Kidney (tissue), 14 donors: ENCODE data around the gene VGLL4. TPM values are rescaled to one million over a fixed set of nuclear protein-coding genes. Genes with fewer than 3 reads are reported as not detected.
A peak's percentile ranks its signal among the peaks of the same experiment; 100 is the strongest.

ENCODE experiments used
- DNase-seq, 5 donors: peaks; one replicate each; pipeline ENCODE4 v3.0.0-alpha.2; 2013 to 2020
- FAIRE-seq: peaks from 2 replicates; lab custom pipeline; 2012; peaks lifted over from hg19 to GRCh38; lab: Jason Lieb, UNC
- H3K27ac ChIP-seq, 2 donors: one replicate each; pipeline ENCODE4 v1.7.0; 2013; ENCODE audit warnings: low read depth in 2 of 2, low read length in 2 of 2, inconsistent platforms in 1 of 2
- H3K27me3 ChIP-seq: one replicate; pipeline ENCODE4 v1.7.1; 2013; ENCODE audit warnings: low read length, inconsistent platforms; ENCODE audit not compliant: control insufficient read depth, insufficient read depth
- H3K36me3 ChIP-seq, 3 donors: one replicate each; pipeline versions ENCODE4 v1.7.0 to v1.7.1; 2013; ENCODE audit warnings: low read length in 3 of 3, control low read depth in 1 of 3, inconsistent platforms in 1 of 3; ENCODE audit not compliant: insufficient read depth in 3 of 3, control insufficient read depth in 2 of 3
- H3K4me1 ChIP-seq, 3 donors: one replicate each; pipeline versions ENCODE4 v1.7.0 to v1.7.1; 2013; ENCODE audit warnings: low read length in 3 of 3, inconsistent platforms in 1 of 3, low read depth in 1 of 3; ENCODE audit not compliant: control insufficient read depth in 2 of 3, insufficient read depth in 2 of 3
- H3K4me3 ChIP-seq, 3 donors: one replicate each; pipeline versions ENCODE4 v1.7.0 to v1.8.1; 2013; ENCODE audit warnings: low read length in 3 of 3, control low read depth in 1 of 3, inconsistent platforms in 1 of 3
- H3K9ac ChIP-seq, 3 donors: one replicate each; pipeline versions ENCODE4 v1.7.0 to v1.7.1; 2013; ENCODE audit warnings: low read length in 3 of 3, control low read depth in 1 of 3, inconsistent platforms in 1 of 3
- H3K9me3 ChIP-seq, 3 donors: one replicate each; pipeline versions ENCODE4 v1.7.0 to v1.7.1; 2013; ENCODE audit warnings: low read length in 3 of 3, control low read depth in 1 of 3, inconsistent platforms in 1 of 3; ENCODE audit not compliant: control insufficient read depth in 2 of 3, insufficient read depth in 1 of 3
- intact Hi-C: fragments of 100-400 bp; cut with DNase I; formaldehyde crosslinking; loops from one replicate; pipeline ENCODE4 v1.11.1; 2022
- polyA plus RNA-seq: library from polyadenylated mRNA; stranded (reverse); fragments of 350-450 nt; fragmentation: Illumina TruSeq; extraction: RNeasy Lipid Tissue Mini Kit (QIAGEN cat#74804); gene quantifications from one replicate; pipeline ENCODE4 v1.2.3, GENCODE V29; 2014; ENCODE audit warnings: low read depth, low replicate concordance; ENCODE audit not compliant: insufficient read depth
- total RNA-seq: library from RNA; stranded (reverse); fragmentation: NEBNext Ultra II Directional; extraction: Animal tissue kit (Norgen Biotek cat#: 25700); gene quantifications from one replicate; pipeline ENCODE4 v1.2.1, GENCODE V29; 2021
- TF ChIP-seq, protein P1 (sequence below): IDR thresholded peaks from 3 replicates; pipeline ENCODE4 v1.5.1; 2012; ENCODE audit warnings: mild to moderate bottlenecking, moderate library complexity, borderline replicate concordance; ENCODE audit not compliant: insufficient read depth; ENCODE audit errors: extremely low read depth
- donor health status: control.
- donor health status: control.
- donor health status: control.
- donor health status: control.
- donor health status: control.
- donor health status: DM: yes; HTN: yes; CAD: no.
- donor health status: Normal renal cell carcinoma (clear cell type).

Gene VGLL4
- total and polyA plus RNA-seq, 2 donors from 2014 or later, result 41.4 to 78.5 TPM

DNA sequence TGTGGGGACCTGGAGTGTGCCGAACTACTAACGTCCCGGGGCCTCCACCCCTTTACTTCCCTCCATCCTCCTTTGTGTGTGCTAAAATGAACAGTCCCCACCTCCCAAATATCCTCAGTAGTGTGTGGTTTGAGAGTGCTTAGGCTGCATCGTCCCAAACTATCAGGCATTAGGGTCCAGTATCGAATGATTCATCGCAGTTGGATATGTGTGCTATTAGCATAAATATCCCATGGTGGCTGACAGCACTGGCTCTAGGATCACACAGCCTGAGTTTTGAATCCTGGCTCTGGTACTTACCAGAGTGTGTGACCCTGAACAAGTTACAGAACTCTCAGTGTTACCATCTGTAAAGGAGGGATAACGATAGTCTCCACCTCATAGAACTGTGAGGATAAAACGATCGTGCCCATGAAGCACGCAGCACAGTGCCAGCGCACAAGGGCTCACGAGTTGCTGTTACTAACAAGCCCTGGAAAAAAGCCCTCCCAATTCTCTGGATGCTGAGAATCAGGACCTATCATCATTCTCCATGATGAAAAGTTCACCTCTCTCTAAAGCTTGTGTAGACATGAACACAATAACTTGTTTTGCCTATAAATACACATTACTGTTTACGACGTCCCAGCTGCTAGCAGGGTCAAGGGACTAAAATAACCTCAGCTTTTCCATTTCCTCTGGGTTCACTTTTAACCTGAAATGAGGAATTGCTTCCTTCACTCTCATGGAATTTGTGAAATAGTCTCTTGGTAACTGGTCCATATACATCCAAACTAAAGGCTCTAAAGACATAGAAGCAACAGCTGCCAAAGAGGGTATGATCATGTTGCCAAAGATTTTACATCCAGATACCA lies 51.0 kb downstream of the VGLL4 start:
- Histone ChIP-seq H3K27me3 (no peaks in the 10 kb centered on the region), H3K9me3 (no peaks in the 10 kb centered on the region), H3K4me1 (peaks cover 31 to 40% (median 36%) of the 10 kb centered on the region in 3 donors), H3K9ac (peak overlapping the region in 1 of 3 donors; percentile 60), H3K4me3 (no peak overlapping the region), H3K36me3 (no peaks in the 10 kb centered on the region), H3K27ac (peak overlapping the region; percentile 30 to 47)
- FAIRE-seq (no peak), DNase-seq (peak in 2 of 5 donors; percentile 42 to 75)
- TF ChIP-seq, protein P1, sequence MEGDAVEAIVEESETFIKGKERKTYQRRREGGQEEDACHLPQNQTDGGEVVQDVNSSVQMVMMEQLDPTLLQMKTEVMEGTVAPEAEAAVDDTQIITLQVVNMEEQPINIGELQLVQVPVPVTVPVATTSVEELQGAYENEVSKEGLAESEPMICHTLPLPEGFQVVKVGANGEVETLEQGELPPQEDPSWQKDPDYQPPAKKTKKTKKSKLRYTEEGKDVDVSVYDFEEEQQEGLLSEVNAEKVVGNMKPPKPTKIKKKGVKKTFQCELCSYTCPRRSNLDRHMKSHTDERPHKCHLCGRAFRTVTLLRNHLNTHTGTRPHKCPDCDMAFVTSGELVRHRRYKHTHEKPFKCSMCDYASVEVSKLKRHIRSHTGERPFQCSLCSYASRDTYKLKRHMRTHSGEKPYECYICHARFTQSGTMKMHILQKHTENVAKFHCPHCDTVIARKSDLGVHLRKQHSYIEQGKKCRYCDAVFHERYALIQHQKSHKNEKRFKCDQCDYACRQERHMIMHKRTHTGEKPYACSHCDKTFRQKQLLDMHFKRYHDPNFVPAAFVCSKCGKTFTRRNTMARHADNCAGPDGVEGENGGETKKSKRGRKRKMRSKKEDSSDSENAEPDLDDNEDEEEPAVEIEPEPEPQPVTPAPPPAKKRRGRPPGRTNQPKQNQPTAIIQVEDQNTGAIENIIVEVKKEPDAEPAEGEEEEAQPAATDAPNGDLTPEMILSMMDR, result no peak
- intact Hi-C loops, result no loop called here

DNA sequence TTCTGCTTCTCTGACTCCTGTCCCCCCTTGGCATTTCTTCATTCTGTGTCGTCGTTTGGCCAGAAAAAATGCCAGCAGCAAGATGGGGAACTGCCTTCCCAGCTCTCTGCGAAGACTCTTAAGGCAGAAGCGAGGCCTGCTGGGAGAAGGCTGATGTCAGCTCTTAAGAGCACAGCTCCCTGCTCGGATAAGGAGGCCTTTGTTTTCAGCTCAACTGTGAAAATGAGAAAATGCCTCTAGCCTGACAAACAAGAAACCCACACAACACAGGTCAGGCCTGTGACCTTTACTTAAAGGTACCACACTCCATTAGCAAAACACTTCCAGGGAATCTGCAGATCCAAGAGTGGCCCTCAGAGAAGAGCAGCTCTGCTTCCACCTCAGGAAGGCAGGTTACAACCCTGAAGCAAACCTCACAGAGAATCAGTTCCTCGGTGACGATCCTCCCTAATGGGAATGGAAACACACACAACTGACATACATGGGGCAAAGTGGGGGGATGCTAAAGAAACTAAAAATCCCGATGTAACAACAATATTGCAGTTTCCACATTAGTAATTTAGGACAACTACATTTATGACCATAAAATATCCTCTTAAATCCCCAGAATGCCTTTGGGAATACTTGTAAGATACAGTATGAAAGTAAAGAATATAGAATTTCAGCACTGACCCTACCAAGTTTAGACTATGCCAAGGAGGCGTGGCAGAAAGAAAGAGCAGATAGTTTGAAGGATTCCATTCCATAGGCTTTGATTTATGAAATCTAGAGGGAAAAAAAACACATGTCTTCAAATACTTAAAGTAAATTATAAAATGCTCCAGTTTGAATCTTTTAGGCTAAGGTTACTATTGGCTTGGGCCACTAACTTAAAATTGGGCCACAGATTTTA lies 52.1 kb downstream of the VGLL4 start:
- DNase-seq, result peak; percentile 76 to 92 (median 86)
- H3K9ac ChIP-seq, result peak overlapping the region in 2 of 3 donors; percentile 49 to 60
- H3K27me3 ChIP-seq, result no peaks in the 10 kb centered on the region
- no peaks in the 10 kb centered on the region for H3K36me3 ChIP-seq
- no peaks in the 10 kb centered on the region for H3K9me3 ChIP-seq
- intact Hi-C loops, result no loop called here
- peak overlapping the region in 1 of 3 donors; percentile 7 for H3K4me3 ChIP-seq
- TF ChIP-seq, protein P1, result no peak
- H3K27ac ChIP-seq, result peak overlapping the region; percentile 30 to 47
- peaks cover 31 to 40% (median 36%) of the 10 kb centered on the region in 3 donors for H3K4me1 ChIP-seq
- FAIRE-seq, result no peak

DNA sequence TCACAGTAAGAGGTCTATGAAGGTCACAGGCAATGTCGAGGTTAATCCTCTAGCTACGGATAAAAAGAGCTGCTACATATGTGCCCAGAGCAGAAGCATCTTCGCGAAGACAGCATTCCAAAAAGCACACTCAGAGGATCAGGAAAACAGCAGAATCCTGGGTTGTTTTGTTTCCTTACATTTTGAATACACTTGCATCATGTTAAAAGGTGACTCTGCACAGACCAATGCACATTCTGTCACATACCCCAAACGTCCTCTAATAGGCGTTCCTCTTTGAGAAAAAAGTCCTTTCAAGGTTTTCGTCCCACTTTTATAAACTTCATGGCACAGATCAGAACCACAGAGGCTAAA lies 52.7 kb downstream of the VGLL4 start:
- peak overlapping the region; percentile 30 to 57 for H3K27ac ChIP-seq
- H3K9me3 ChIP-seq, result no peaks in the 10 kb centered on the region
- DNase-seq (peak in 1 of 5 donors; percentile 43), FAIRE-seq (no peak)
- H3K9ac ChIP-seq, result peak overlapping the region in 2 of 3 donors; percentile 1 to 60
- H3K4me3 ChIP-seq, result peak overlapping the region in 1 of 3 donors; percentile 7
- intact Hi-C loops, result no loop called here
- H3K36me3 ChIP-seq, result no peaks in the 10 kb centered on the region
- peaks cover 31 to 40% (median 36%) of the 10 kb centered on the region in 3 donors for H3K4me1 ChIP-seq
- no peaks in the 10 kb centered on the region for H3K27me3 ChIP-seq
- TF ChIP-seq, protein P1, result no peak
